ENCODE measurements around the gene NDUFAF2.
"Not testable (repeated sequence)": the region's sequence is repeated elsewhere in the genome, so short reads cannot be mapped to it uniquely, and the experiment has no call there.

Gene NDUFAF2

GRCh38 chr5:61028382-61028781 lies 83.4 kb downstream of the NDUFAF2 start:
- DNase-seq (ENCODE audit: low read depth), result no peak
- no peak for TF ChIP-seq CTCF (IDR thresholded peaks at IDR 0.05; ENCODE audit: control insufficient read depth, insufficient read depth, low read depth, low read length, missing control alignments)
- H3K4me3 ChIP-seq (ENCODE audit: control insufficient read depth, low read depth, low read length), result no peak overlapping the region

- TF ChIP-seq CTCF (IDR thresholded peaks at IDR 0.05; ENCODE audit: control insufficient read depth, insufficient read depth, low read depth, low read length, missing control alignments), result no peak
- DNase-seq (ENCODE audit: low read depth), result no peak
- H3K4me3 ChIP-seq (ENCODE audit: control insufficient read depth, low read depth, low read length), result no peak overlapping the region
Observed at GRCh38 chr5:61029456-61030162, 84.6 kb downstream of the NDUFAF2 start.

GRCh38 chr5:61030163-61030482 lies 85.1 kb downstream of the NDUFAF2 start:
- DNase-seq (ENCODE audit: low read depth), result no peak
- no peak overlapping the region for H3K4me3 ChIP-seq (ENCODE audit: control insufficient read depth, low read depth, low read length)
- no peak for TF ChIP-seq CTCF (IDR thresholded peaks at IDR 0.05; ENCODE audit: control insufficient read depth, insufficient read depth, low read depth, low read length, missing control alignments)

GRCh38 chr5:61031301-61031700 lies 86.3 kb downstream of the NDUFAF2 start:
- not testable (repeated sequence) for H3K4me3 ChIP-seq (ENCODE audit: control insufficient read depth, low read depth, low read length); DNase-seq (ENCODE audit: low read depth)

- H3K4me3 ChIP-seq (ENCODE audit: control insufficient read depth, low read depth, low read length), result no peak overlapping the region
- no peak for DNase-seq (ENCODE audit: low read depth)
- TF ChIP-seq CTCF (IDR thresholded peaks at IDR 0.05; ENCODE audit: control insufficient read depth, insufficient read depth, low read depth, low read length, missing control alignments), result no peak
Observed at GRCh38 chr5:61044545-61044944, 99.5 kb downstream of the NDUFAF2 start.

- TF ChIP-seq CTCF (IDR thresholded peaks at IDR 0.05; ENCODE audit: control insufficient read depth, insufficient read depth, low read depth, low read length, missing control alignments), result no peak
- DNase-seq (ENCODE audit: low read depth), result no peak
- no peak overlapping the region for H3K4me3 ChIP-seq (ENCODE audit: control insufficient read depth, low read depth, low read length)
Observed at GRCh38 chr5:61047346-61047745, 102.3 kb downstream of the NDUFAF2 start.

- no peak for DNase-seq (ENCODE audit: low read depth)
- H3K4me3 ChIP-seq (ENCODE audit: control insufficient read depth, low read depth, low read length), result no peak overlapping the region
- no peak for TF ChIP-seq CTCF (IDR thresholded peaks at IDR 0.05; ENCODE audit: control insufficient read depth, insufficient read depth, low read depth, low read length, missing control alignments)
Observed at GRCh38 chr5:61048534-61048933, 103.5 kb downstream of the NDUFAF2 start.

All from AG09309 (cell line).